ENCODE data around the gene LRRC4B. TPM values are rescaled to one million over a fixed set of nuclear protein-coding genes. Genes with fewer than 3 reads are reported as not detected.
A peak's percentile ranks its signal among the peaks of the same experiment; 100 is the strongest.

Gene LRRC4B
- total RNA-seq, 6 experiments from 2014 or later: 0.22 to 1.2 (median 0.52) TPM

- peak in 1 of 3 donors; percentile 35 for DNase-seq
- 86% methylated on average over 11 of the region's 18 CpGs for WGBS (ENCODE audit: insufficient coverage, low coverage, low lambda C conversion rate, missing lambda C conversion rate)
These were observed 77.8 kb downstream of the LRRC4B start for GRCh38 chr19:50490411-50490811.

GRCh38 chr19:50489461-50490011 lies 78.7 kb downstream of the LRRC4B start:
- ATAC-seq: peak in 3 of 4 donors; percentile 7 to 58 (median 37)
- Histone ChIP-seq H3K36me3 (no peaks in the 10 kb centered on the region), H3K27ac (no peak overlapping the region), H3K4me1 (no peaks in the 10 kb centered on the region), H3K4me3 (no peak overlapping the region), H3K27me3 (no peaks in the 10 kb centered on the region), H3K9me3 (no peaks in the 10 kb centered on the region)
- TF ChIP-seq POLR2A (IDR thresholded peaks at IDR 0.05) (no peak), CTCF (IDR thresholded peaks at IDR 0.05) (no peak)
- WGBS (ENCODE audit: insufficient coverage, low coverage, low lambda C conversion rate, missing lambda C conversion rate): 36% methylated on average over 12 of the region's 24 CpGs
- DNase-seq: peak in 2 of 3 donors; percentile 40
- intact Hi-C loops (cut with DNase I): no loop called here

More at GRCh38 chr19:50490411-50490811, 77.8 kb downstream of the LRRC4B start:
- Histone ChIP-seq H3K4me3 (no peak overlapping the region), H3K27me3 (no peaks in the 10 kb centered on the region), H3K9me3 (no peaks in the 10 kb centered on the region), H3K27ac (no peak overlapping the region), H3K36me3 (no peaks in the 10 kb centered on the region), H3K4me1 (no peaks in the 10 kb centered on the region)
- intact Hi-C loops (cut with DNase I): no loop called here
- TF ChIP-seq CTCF (IDR thresholded peaks at IDR 0.05): no peak
- TF ChIP-seq POLR2A (IDR thresholded peaks at IDR 0.05): no peak
- ATAC-seq: no peak

GRCh38 chr19:50488389-50489194 lies 79.6 kb downstream of the LRRC4B start:
- Histone ChIP-seq H3K9me3 (no peaks in the 10 kb centered on the region), H3K27me3 (no peaks in the 10 kb centered on the region), H3K4me1 (no peaks in the 10 kb centered on the region), H3K27ac (no peak overlapping the region), H3K4me3 (no peak overlapping the region), H3K36me3 (no peaks in the 10 kb centered on the region)
- 25% methylated on average over 13 of the region's 13 CpGs for WGBS (ENCODE audit: insufficient coverage, low coverage, low lambda C conversion rate, missing lambda C conversion rate)
- intact Hi-C loops (cut with DNase I): no loop called here
- TF ChIP-seq CTCF (IDR thresholded peaks at IDR 0.05) (no peak), POLR2A (IDR thresholded peaks at IDR 0.05) (no peak)
- peak in 2 of 4 donors; percentile 10 to 45 for ATAC-seq
- DNase-seq: peak in 1 of 3 donors; percentile 15

- H3K4me1 ChIP-seq: no peaks in the 10 kb centered on the region
- H3K36me3 ChIP-seq: no peaks in the 10 kb centered on the region
- H3K27me3 ChIP-seq: no peaks in the 10 kb centered on the region
- WGBS (ENCODE audit: insufficient coverage, low coverage, low lambda C conversion rate, missing lambda C conversion rate): 72% methylated on average over 9 of the region's 18 CpGs
- H3K4me3 ChIP-seq: no peak overlapping the region
- no peak overlapping the region for H3K27ac ChIP-seq
- DNase-seq (peak in 1 of 3 donors; percentile 45), ATAC-seq (no peak)
- intact Hi-C loops (cut with DNase I): no loop called here
- H3K9me3 ChIP-seq: no peaks in the 10 kb centered on the region
- TF ChIP-seq POLR2A (IDR thresholded peaks at IDR 0.05) (no peak), CTCF (IDR thresholded peaks at IDR 0.05) (peak; percentile 25 to 43 (median 29))
These were observed 81.3 kb downstream of the LRRC4B start for GRCh38 chr19:50486823-50487515.
